Measurements from ENCODE around the gene C1QTNF1.
"Not testable (repeated sequence)": the region's sequence is repeated elsewhere in the genome, so short reads cannot be mapped to it uniquely, and the experiment has no call there.

C1QTNF1 gene

DNA sequence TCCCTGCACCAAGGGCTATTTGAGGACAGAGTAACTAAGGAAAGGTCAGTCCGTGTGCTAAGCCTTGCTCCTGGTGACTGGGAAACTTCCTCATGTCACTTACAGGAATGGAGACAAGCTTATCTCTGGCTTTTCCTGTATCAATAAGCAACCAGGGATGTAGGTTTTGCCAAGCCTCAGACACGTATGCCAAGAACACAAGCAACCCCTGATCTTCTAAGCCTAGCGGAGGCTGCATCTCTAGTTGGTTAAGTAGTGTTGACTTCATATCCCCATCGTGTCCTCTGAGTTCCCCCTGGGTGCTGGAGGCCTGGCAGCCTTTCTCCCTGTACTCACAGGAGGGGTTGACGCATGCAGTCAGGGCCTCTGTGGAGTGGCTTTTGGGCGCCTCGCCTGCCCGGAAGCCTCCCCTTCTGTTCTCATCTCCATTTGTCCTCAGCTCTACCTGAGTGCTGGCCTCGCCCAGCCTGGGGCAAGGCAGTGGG is 1.4 kb upstream of the C1QTNF1 start:
- no peak for FAIRE-seq
- no peak for DNase-seq (ENCODE audit: insufficient read length, low spot score)

DNA sequence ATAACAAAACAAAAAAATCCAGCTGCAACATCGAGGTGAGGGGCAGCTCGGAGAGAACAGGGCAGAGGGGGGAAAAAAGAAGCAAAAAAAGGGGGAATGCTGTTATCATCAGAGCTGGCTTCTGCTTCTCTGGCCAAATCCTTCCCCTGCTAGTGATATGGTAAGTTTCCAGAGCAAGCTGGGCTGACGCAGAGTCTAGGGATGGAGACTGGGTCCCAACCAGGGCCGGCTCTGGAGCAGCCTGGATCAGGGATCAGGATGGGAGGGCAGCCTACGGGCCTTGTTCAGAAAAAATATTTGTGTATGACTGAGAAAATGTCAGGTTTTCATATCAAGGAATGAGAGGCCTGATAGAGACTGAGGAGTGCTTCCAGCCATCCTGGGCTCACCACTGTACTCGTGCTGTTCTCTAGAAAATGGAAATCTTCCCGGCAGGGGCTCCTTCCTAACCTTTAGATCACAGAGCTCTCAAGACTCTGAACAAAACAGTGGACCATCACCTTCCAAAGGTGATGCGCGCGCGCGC is 726 bp upstream of the C1QTNF1 start:
- FAIRE-seq (no peak), DNase-seq (ENCODE audit: insufficient read length, low spot score) (no peak)

DNA sequence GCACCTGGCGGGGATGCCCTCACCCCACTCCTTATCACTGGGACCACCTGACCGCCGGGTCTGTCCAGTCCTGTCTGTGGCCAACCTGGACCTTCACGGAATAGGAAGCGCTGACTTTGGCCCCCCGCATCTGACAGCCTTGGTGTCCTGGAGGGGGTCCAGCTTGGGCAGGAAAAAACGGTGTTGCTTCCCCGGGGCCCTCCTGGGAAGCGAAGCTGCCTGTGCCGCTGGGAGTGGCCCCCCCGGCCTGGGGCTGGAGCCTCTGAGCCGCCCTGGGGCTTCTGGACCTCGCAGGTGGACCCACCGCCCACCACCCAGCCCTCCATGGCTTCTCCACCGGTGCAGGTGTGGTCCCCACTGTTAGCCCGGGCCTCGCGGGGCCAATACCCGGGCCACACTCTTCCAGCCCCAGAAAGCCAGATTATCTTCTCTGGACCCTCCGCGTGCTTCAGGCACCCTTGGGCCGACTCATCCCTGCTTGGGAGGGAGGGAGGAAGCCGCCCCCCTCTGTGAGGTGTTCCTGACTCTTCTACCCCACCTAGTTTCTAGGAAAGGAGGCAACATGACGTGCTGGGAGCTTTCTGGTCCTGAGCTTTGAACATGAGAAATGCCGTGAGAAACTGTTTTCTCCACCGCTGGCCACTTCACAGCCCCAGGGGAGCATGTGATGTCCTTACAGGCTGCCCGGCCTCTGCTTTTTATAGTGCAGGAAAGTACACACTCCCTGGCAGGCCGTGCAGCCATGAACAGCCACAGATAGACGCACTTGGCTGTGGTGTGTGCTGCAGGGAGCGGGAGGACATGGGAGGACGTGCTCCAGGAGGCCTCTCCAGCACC is 1.1 kb downstream of the C1QTNF1 start:
- FAIRE-seq (no peak), DNase-seq (ENCODE audit: insufficient read length, low spot score) (no peak)

DNA sequence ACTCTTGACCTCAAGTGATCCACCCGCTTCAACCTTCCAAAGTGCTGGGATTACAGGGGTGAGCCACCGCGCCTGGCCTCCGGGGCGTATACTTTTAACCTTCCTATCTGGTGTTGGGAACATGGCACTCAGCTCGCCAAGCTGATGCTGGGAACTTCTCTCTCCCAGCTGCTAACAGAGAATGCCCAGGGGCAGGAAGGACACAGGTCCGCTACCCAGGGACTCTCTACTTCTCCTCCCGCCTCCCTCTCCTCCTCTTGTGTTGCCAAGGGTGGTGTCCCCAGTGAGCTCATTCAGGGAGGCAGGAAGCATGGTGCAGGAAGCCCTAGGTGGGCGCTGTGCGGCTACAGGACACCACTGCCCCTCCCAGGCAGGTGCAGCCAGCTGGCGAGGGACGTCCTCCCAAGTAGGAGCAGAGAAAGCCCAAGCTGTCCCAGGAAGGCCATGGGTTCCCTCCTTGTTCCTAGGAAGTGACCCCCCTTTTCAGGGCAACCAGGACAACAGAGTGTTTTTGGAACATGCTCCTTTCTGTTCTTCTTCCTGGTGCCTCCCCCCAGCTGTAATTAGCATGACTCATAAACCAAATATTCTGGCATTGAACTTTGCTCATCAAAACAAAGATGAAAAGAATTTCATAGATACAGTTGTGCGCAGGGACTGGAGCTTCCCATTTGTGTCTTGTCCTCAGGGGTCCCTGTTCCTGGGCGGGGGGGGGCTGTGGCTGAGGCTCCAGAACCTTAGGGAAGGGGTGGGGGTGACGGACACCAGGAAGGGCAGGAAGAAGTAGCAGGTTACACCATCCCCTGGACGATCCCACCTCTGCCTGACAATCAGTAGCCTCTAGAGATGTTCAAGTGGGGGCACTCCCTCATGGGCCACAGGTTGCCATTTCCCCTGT is 2.7 kb downstream of the C1QTNF1 start:
- DNase-seq (ENCODE audit: insufficient read length, low spot score), result peak; percentile 75
- no peak for FAIRE-seq

DNA sequence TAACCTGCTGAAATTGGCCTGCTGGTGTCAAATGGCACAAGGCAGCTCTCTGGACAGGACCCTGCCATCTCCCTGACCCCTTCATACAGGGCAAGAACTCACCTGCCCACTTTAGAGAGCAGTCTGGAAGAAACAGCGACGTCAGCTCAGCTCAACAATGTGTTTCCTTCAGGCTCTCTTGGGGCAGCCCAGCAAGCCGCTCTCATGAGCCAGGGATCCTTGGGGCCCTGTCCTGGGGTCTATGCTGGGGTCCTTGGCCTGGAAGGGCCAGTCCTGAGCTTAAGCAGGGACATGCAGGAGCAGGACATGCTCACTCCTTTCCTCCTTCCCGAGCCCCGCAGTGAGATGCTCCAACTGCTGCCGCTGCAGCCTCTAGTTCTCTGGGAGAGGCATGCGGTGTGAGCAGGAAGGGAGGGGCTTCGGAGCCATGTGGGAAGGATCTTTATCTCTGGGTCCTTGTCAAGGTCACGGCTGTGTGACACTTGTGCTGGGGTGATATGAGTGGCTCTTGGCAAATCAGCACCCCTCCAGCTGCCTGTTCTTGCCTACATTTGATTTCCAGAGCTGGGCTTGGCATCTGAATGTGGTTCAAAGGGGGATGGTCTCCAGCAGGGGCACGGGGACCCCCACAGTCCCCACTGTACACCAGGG is 3.4 kb downstream of the C1QTNF1 start:
- FAIRE-seq, result no peak

DNA sequence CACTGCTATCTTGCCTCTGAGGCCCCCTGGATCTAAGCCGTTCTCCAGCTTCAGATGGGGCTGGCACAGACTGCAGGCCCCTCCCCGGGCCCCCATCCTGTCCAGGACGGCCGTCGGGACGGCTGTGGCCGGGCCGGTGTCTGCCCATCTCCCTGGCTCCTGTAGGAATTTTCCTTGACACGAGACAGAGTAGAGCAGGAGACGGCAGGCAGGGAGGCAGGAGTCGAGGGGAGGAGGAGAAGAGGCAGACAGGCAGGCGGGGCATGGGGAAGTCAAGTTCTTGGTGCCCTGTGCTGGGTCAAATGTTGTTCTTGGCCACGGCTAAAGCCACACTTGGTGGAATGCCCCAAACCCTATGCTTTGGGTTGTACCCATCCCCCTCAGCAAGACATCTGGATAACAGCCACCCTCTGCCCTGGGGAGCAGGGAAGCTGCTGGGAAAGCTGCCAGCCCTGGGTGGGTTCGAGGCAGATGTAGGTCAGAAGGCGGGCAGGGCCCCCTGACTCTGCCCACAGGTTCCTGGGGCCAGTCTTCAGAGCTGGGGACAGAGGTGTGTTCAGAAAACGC is 4.0 kb downstream of the C1QTNF1 start:
- DNase-seq (ENCODE audit: insufficient read length, low spot score) (no peak), FAIRE-seq (no peak)

More for the DNA sequence above, 3.4 kb downstream of the C1QTNF1 start:
- DNase-seq (ENCODE audit: insufficient read length, low spot score), result no peak

DNA sequence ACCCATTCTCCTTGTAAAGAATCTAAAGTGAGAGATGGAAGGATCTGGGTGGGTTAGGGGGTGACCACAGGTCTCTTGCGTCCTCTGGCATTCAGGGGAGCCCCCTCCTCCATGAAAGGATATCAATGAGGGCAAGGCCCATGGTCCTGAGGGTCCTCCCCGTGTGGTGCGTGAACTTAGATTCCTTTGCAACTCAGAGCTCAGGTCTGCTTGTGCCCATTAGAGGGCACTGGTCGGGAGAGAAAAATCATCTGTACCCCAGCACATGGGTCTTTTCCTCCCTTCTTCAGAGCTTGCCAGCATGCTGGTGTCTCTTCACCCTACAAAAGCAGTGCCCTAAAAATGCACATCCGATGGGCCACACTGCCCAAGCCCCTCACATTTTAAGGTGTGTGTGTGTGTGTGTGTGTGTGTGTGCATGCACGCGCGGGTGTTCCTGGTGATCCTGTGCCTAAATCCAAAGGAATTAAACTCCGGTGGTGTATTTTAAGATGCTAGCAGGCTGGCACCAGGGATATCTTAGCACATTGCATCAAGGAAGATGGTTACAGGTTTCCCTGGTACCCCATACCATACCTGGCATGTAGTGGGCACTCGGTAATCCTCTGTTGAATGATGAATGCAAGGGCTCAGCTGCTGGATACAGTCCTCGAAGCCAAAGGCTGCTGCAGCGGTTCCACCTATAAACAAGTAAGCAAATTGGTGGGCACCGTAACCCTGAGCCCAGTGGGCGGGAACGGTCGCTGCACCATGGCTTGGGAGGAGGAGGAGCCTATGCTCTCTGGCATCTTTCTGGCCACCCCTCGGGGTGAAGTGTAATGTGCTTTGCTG is 4.7 kb downstream of the C1QTNF1 start:
- no peak for DNase-seq (ENCODE audit: insufficient read length, low spot score)
- no peak for FAIRE-seq

DNA sequence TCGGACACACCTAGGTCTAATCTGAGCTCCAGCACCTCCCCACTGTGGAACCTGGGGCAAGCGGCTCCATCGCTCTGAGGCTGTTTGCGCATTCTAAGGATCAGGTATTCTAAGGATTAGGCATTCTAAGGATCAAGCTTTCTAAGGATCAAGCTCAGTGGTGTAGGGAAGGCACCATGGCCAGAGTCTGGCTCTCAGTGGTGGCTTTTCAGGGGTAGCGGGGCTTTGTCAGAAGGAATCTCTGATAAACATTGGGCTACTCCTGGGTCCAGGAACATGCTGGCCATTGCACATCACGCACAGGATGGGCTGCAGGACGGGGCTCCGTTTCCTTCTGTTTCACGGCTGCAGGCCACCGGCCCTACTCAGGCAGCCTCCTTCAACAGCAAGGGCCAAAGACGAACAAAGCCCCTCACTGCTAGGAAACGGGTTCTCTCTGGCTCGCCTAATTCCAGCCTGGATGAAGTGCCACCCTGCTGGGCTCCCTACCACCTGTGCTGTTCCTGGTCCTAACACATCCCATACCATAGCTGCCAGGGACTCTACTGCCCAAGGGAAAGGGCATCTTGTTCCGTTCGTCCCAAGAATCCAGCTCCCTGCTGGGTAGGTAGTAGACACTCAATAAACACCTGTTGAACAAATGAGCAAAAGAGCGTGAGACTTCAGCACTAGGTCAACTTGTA is 5.5 kb downstream of the C1QTNF1 start:
- DNase-seq (ENCODE audit: insufficient read length, low spot score) (no peak), FAIRE-seq (no peak)

DNA sequence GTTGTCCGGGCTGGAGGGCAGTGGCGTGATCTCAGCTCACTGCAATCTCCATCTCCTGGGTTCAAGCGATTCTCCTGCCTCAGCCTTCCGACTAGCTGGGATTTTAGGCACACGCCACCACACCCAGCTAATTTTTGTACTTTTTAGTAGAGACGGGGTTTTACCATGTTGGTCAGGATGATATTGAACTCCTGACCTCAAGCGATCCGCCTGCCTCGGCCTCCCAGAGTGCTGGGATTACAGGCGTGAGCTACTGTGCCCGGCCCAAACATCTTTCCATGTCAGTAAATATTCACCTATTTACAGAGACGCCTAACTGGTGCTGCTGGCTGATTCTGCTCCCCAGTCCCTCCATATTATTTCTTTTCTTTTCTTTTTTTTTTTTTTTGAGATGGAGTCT is 6.7 kb downstream of the C1QTNF1 start:
- not testable (repeated sequence) for DNase-seq (ENCODE audit: insufficient read length, low spot score); FAIRE-seq

DNA sequence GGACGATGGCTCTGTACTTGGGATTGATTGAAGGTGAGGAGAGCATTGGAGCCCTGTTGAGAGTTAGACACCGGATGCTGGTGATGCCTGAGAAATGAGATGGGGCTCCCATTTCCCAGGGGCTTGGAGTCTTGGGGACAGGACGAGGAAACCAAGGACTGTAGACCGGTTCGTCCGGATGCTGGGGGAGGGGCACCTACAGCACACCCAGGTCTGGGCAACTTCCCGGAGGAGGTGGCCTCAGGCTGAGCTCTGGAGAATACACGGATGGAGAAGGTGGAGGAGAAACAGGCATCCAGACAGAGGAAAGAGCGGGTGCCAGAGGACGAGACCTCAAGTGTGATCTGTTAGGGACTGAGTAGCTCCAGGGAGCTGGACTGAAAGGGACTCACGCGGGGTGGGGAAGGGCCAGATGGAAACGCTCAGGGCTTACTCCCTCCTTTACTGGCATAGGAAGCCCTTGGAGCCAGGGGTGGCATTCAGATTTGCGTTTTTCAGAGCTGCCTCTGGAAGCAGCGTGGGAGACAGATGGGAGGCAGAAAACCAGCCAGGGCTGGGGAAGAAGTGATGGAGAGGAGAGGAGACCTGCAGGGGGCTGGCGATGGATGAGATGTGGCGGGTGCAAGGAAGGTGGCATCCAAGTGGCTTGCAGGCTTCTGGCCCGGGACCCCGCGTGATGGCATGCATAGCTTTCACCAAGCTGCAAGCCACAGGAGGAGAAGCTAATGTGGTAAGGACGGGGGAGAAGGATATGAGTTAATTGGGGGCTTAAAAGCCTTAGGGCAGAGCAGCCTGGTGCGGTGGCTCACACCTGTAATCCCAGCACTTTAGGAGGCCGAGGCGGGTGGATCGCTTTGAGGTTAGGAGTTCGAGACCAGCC is 8.3 kb downstream of the C1QTNF1 start:
- no peak for DNase-seq (ENCODE audit: insufficient read length, low spot score)
- no peak for FAIRE-seq

DNA sequence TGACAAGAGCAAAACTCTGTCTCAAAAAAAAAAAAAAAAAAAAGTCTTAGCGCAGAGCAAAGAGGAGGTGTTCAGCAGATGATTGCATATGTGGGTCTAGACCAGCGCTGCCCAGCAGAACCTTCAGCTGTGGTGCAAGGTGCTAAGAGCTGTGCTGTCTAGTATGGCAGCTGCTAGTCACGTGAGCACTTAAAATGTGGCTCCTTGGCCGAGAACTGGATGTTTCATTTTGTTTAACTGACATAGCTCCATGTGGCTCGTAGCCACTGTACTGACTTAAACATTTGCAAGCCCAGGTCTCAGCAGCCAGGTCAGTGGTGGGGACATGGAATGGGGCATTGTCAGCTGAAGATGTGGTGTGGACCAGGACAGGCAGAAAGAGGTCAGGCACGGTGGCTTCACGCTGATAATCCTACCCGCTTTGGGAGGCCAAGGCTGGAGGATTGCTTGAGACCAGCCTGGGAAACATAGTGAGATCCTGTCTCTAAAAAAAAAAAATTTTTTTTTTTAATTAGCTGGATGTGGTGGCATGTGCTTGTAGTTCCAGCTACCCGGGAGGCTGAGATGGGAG is 9.2 kb downstream of the C1QTNF1 start:
- DNase-seq (ENCODE audit: insufficient read length, low spot score) (no peak), FAIRE-seq (no peak)

DNA sequence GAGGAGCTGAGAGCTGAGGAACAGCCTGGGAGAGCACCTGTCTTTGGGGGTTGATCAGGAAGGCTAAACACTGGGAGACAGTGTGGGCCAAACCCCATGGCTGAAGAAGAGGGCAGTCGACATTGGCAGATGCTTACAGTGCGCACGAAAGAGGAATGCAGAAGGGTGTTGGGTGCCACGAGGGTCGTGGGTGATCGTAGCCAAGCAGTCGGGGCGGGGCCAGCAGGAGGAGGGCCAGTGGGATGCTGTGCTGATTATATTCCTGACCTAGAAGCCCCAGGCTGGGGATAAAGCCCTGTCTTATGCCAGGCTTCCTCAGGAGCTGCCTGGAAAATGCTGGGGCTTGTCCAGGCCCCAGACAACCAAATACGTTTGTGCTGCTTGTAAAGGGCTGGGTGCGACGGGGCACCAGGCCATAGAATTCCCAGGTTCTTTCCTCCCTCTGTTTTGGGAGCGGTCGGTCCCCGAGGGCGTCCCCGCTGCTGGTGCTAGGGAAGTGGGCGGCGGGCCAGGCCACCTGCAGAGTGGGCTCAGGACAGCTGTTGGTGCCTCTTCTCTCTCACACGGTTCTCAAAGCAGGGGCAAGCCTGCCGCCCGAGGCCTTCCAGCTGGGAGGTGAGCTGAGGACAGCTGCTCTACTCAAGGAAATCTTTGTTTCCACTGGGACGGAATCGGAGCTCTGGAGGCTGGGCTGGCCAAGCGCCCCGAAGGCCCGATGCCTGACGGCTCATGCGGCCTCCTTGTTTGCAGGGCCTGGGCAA is 10.0 kb downstream of the C1QTNF1 start:
- DNase-seq (ENCODE audit: insufficient read length, low spot score) (no peak), FAIRE-seq (no peak)

DNA sequence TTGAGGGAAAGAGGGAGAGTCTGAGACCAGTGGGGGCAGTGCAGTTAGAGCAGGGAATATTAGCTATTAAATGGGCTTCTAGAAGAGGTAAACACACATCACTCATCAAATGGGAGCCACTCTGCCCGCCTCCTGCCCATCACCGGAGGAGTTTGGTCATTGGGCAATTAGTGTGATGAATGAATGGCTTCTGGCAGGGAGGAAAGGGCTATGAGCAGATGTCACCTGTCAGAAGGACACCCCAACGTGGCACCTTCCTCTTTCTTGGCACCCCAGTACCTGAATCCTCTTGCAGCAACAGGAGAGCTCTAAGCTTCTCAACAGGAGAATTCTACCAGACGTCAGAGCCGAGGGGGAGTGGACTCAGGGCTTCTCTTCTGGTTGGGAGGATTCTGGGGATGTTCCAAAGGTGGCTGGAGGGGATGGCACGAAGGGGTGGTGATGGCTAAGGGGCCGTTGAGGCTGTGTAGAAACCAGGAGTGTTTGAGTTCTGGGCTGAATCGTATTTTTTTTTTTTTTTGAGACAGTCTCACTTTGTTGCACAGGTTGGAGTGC is 11.0 kb downstream of the C1QTNF1 start:
- DNase-seq (ENCODE audit: insufficient read length, low spot score) (no peak), FAIRE-seq (no peak)

DNA sequence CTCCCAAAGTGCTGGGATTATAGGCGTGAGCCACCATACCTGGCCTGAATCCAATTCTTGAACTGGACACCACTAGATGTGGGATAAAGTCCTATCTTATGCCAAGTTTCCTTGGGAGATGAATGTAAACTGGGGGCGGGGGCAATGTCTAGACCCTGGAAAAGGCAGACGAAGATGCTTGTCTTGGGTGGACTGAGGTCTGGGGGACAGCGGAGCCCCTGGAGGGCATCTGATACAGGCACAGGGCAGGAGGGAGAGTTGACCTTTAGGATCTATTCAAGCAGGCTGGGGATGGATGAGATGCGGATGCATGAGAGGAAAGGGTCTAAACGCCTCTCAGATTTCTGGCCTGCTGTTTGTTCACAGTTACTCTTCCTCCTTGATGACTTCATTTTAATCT is 11.7 kb downstream of the C1QTNF1 start:
- DNase-seq (ENCODE audit: insufficient read length, low spot score), result no peak
- FAIRE-seq, result no peak

DNA sequence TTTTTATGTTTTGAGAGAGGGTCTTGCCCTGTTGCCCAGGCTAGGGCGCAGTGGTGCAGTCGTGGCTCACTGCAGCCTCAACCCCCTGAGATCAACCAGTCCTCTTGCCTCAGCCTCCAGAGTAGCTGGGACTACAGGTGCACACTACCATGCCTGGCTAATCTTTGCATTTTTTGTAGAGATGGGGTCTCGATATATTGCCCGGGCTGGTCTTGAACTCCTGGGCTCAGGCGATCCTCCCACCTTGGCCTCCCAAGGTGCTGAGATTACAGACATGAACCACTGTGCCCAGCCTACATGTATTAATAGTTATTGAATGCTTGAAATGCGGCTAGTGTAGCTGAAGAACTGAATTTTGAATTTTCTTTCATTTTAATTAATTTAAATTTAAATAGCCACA is 12.2 kb downstream of the C1QTNF1 start:
- no peak for DNase-seq (ENCODE audit: insufficient read length, low spot score)
- FAIRE-seq, result no peak

DNA sequence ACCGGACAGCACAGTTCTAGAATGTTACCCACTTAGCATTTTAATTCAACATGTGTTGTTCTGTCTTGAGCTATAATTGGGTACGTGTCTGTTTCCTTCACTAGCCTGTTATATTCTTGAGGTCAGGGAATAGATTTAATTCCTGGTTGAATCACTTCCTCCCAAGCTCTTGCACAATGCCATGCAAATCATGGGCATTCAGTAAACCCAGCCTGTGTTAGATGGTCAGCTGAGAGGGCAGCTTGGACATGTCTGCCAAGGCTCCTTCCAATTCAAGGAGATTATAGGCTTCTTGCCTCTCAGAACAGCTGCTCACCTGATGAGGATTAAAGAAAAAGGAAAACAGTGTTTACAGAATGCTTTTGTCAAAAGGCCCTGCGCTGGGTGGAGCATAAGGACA is 12.6 kb downstream of the C1QTNF1 start:
- FAIRE-seq (peak; percentile 62), DNase-seq (ENCODE audit: insufficient read length, low spot score) (peak; percentile 88)

All from HTR-8/SVneo (cell line).